RWPE2 (cell line): ENCODE data around the gene APOM.

Source experiments
- ATAC-seq: fragments of 200-7000 bp; cut with Tn5 transposase; 3 replicates; pipeline ENCODE4 v1.9.1; 2021; ENCODE audit warnings: low read depth
- DNase-seq: peaks from one replicate; pipeline ENCODE4 v3.0.0-alpha.2; 2020; ENCODE audit warnings: low spot score
- H3K27ac ChIP-seq: fragments of 450-650 bp; 2 replicates; pipeline ENCODE4 v1.5.1; 2017; ENCODE audit warnings: mild to moderate bottlenecking; ENCODE audit not compliant: poor library complexity, severe bottlenecking
- H3K27me3 ChIP-seq: fragments of 250-450 bp; sonication (Bioruptor Pico); 2 replicates; pipeline ENCODE4 v1.5.1; 2021; ENCODE audit warnings: mild to moderate bottlenecking, moderate library complexity; ENCODE audit not compliant: insufficient read depth, poor library complexity, severe bottlenecking
- H3K36me3 ChIP-seq: fragments of 250-450 bp; sonication (Bioruptor Pico); 2 replicates; pipeline ENCODE4 v1.5.1; 2020; ENCODE audit warnings: low read depth, mild to moderate bottlenecking, moderate library complexity
- H3K4me1 ChIP-seq: fragments of 250-450 bp; sonication (Bioruptor Pico); 2 replicates; pipeline ENCODE4 v1.5.1; 2021; ENCODE audit warnings: mild to moderate bottlenecking, moderate library complexity; ENCODE audit not compliant: insufficient read depth, poor library complexity, severe bottlenecking
- H3K4me3 ChIP-seq: fragments of 250-450 bp; sonication (Bioruptor Pico); 2 replicates; pipeline ENCODE4 v1.5.1; 2021; ENCODE audit warnings: mild to moderate bottlenecking, moderate library complexity; ENCODE audit not compliant: severe bottlenecking
- H3K9me3 ChIP-seq: fragments of 250-450 bp; sonication (Bioruptor Pico); 2 replicates; pipeline ENCODE4 v1.5.1; 2021; ENCODE audit warnings: mild to moderate bottlenecking, moderate library complexity; ENCODE audit not compliant: severe bottlenecking
- TF ChIP-seq, protein P1 (sequence below): fragments of 450-650 bp; IDR thresholded peaks from one replicate; pipeline ENCODE4 v1.5.1; 2017; ENCODE audit warnings: mild to moderate bottlenecking, moderate library complexity; ENCODE audit not compliant: poor library complexity, severe bottlenecking

Gene APOM

GRCh38 chr6:31701666-31702404, 46.1 kb downstream of the APOM start:
- DNase-seq, result no peak
- peak overlapping the region; percentile 53 for H3K27ac ChIP-seq
- no peaks in the 10 kb centered on the region for H3K4me1 ChIP-seq

GRCh38 chr6:31702405-31702818, 46.7 kb downstream of the APOM start:
- Histone ChIP-seq H3K9me3 (no peaks in the 10 kb centered on the region), H3K27me3 (no peaks in the 10 kb centered on the region), H3K4me3 (peak overlapping the region; percentile 88), H3K4me1 (no peaks in the 10 kb centered on the region), H3K36me3 (peaks cover 17% of the 10 kb centered on the region), H3K27ac (peak overlapping the region; percentile 53)
- TF ChIP-seq, protein P1, sequence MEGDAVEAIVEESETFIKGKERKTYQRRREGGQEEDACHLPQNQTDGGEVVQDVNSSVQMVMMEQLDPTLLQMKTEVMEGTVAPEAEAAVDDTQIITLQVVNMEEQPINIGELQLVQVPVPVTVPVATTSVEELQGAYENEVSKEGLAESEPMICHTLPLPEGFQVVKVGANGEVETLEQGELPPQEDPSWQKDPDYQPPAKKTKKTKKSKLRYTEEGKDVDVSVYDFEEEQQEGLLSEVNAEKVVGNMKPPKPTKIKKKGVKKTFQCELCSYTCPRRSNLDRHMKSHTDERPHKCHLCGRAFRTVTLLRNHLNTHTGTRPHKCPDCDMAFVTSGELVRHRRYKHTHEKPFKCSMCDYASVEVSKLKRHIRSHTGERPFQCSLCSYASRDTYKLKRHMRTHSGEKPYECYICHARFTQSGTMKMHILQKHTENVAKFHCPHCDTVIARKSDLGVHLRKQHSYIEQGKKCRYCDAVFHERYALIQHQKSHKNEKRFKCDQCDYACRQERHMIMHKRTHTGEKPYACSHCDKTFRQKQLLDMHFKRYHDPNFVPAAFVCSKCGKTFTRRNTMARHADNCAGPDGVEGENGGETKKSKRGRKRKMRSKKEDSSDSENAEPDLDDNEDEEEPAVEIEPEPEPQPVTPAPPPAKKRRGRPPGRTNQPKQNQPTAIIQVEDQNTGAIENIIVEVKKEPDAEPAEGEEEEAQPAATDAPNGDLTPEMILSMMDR, result no peak
- DNase-seq (no peak), ATAC-seq (peak; percentile 5; the same call in 2 of the 3 replicates)

More at GRCh38 chr6:31701666-31702404, 46.1 kb downstream of the APOM start:
- Histone ChIP-seq H3K27me3 (no peaks in the 10 kb centered on the region), H3K4me3 (peak overlapping the region; percentile 88), H3K9me3 (no peaks in the 10 kb centered on the region), H3K36me3 (peaks cover 18% of the 10 kb centered on the region)
- TF ChIP-seq, protein P1, result no peak
- ATAC-seq, result no peak

GRCh38 chr6:31702819-31703716, 47.4 kb downstream of the APOM start, which contains the start of gene ABHD16A:
TSS of gene ABHD16A (minus strand) at chr6:31703324. CDS start at chr6:31703281, 43 bp downstream.
- ATAC-seq, result peak; percentile 93
- no peaks in the 10 kb centered on the region for H3K9me3 ChIP-seq
- TF ChIP-seq, protein P1, result no peak
- peaks cover 17% of the 10 kb centered on the region for H3K36me3 ChIP-seq
- no peaks in the 10 kb centered on the region for H3K27me3 ChIP-seq
- peak; percentile 98 for DNase-seq
- peak within 1 kb of the TSS; percentile 88 for H3K4me3 ChIP-seq
- no peaks in the 10 kb centered on the region for H3K4me1 ChIP-seq
- peak within 1 kb of the TSS; percentile 53 for H3K27ac ChIP-seq

DNA sequence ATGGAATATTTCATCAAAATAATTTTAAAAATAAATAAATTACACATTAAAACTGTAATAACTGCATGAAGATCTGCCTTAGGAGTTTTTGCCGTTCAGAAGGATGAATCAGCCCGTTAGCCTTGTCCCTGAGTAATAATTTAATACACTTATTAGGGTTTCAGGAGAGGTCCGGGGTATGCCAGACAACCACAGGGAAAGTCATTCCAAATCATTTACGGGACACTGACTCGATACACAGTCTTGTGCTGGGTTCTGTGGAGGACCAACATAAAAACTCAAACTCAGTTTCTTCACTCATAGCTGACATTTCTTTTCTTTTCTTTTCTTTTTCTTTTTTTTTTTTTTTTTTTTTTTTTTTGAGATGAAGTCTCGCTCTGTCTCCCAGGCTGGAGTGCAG, 50.2 kb downstream of the APOM start:
- Histone ChIP-seq H3K9me3 (no peaks in the 10 kb centered on the region), H3K4me1 (no peaks in the 10 kb centered on the region), H3K27ac (no peak overlapping the region), H3K4me3 (no peak overlapping the region), H3K36me3 (no peaks in the 10 kb centered on the region; the same call in 1 of the 2 replicates), H3K27me3 (no peaks in the 10 kb centered on the region)
- TF ChIP-seq, protein P1, result no peak
- DNase-seq, result no peak
- no peak for ATAC-seq
